ENCODE results near the gene SMARCC1. TPM values are rescaled to one million over a fixed set of nuclear protein-coding genes. Genes with fewer than 3 reads are reported as not detected.

SMARCC1 gene
- total and polyA plus RNA-seq, 2 of the 4 experiments (the other 2 are of a cell fraction) = 18.6 to 39.6 TPM

- DNase-seq (no peak), ATAC-seq (ENCODE audit: low read depth) (no peak)
- in situ Hi-C loops (cut with MboI; ENCODE audit: low sequenced_read_pairs) = no loop called here
- Histone ChIP-seq H3K4me3 (ENCODE audit: insufficient read depth, low read depth, low read length) (no peak overlapping the region), H3K9me3 (ENCODE audit: control insufficient read depth, insufficient read depth, low read length) (no peaks in the 10 kb centered on the region), H2AK9ac (replicated peaks; ENCODE audit: low read depth, low read length, poor library complexity) (no peak overlapping the region), H3K27me3 (ENCODE audit: control insufficient read depth, insufficient read depth, low read length) (peaks cover 43% of the 10 kb centered on the region), H3K4me1 (ENCODE audit: control insufficient read depth, insufficient read depth, low read length) (no peaks in the 10 kb centered on the region), H4K20me1 (ENCODE audit: insufficient read depth, low read length) (no peaks in the 10 kb centered on the region), H3K9ac (ENCODE audit: low read depth, low read length) (no peak overlapping the region), H3K18ac (ENCODE audit: low read depth, low read length) (no peak overlapping the region), H4K8ac (ENCODE audit: low read depth in 2 of 2, low read length in 2 of 2) (no peak overlapping the region), H3K56ac (ENCODE audit: extremely low read depth, insufficient read depth, low read length) (no peak overlapping the region), H3K79me1 (ENCODE audit: low read depth in 1 of 2, low read length in 2 of 2) (no peaks in the 10 kb centered on the region), H4K91ac (ENCODE audit: insufficient read depth, low read depth, low read length) (no peak overlapping the region), H2AK5ac (ENCODE audit: low read depth, low read length) (no peak overlapping the region), H2BK120ac (ENCODE audit: low read depth, low read length) (no peak overlapping the region), H2BK20ac (ENCODE audit: low read depth, low read length) (no peak overlapping the region), H3K36me3 (ENCODE audit: control insufficient read depth, insufficient read depth, low read length) (no peaks in the 10 kb centered on the region), H3K4me2 (ENCODE audit: low read depth, low read length) (no peak overlapping the region), H4K5ac (ENCODE audit: low read depth, low read length) (no peak overlapping the region), H3K4ac (ENCODE audit: low read depth, low read length) (no peak overlapping the region), H2BK5ac (ENCODE audit: low read depth, low read length, poor library complexity, severe bottlenecking) (no peak overlapping the region), H3K27ac (ENCODE audit: insufficient read depth, low read length) (no peak overlapping the region), H2AFZ (replicated peaks; ENCODE audit: low read length, poor library complexity) (no peak overlapping the region), H3K14ac (replicated peaks; ENCODE audit: low read depth, low read length) (no peak overlapping the region), H3K9me1 (ENCODE audit: insufficient read depth, low read length) (no peaks in the 10 kb centered on the region), H2BK15ac (ENCODE audit: low read depth, low read length) (no peak overlapping the region), H3K23ac (ENCODE audit: low read depth, low read length) (no peak overlapping the region)
- dilution Hi-C loops (cut with HindIII; ENCODE audit: low sequenced_read_pairs, unreplicated experiment) = no loop called here
- TF ChIP-seq RCOR1 (IDR thresholded peaks at IDR 0.05; ENCODE audit: insufficient replicate concordance, low read length) (no peak), CHD1 (IDR thresholded peaks at IDR 0.05; ENCODE audit: low read depth, low read length) (no peak), MXI1 (IDR thresholded peaks at IDR 0.05; ENCODE audit: borderline replicate concordance, low read depth, low read length) (no peak), ELK1 (IDR thresholded peaks at IDR 0.05; ENCODE audit: borderline replicate concordance, low read depth, low read length) (no peak), BHLHE40 (IDR thresholded peaks at IDR 0.05; ENCODE audit: low read depth, low read length) (no peak), NFE2L2 (IDR thresholded peaks at IDR 0.05; ENCODE audit: low read depth, low read length) (no peak), MAFK (IDR thresholded peaks at IDR 0.05; ENCODE audit: low read depth, low read length) (no peak), RFX5 (IDR thresholded peaks at IDR 0.05; ENCODE audit: low read depth, low read length) (no peak), CEBPB (IDR thresholded peaks at IDR 0.05; ENCODE audit: low read depth, low read length) (no peak), CTCF (conservative IDR thresholded peaks at IDR 0.05; ENCODE audit: low read depth, low read length) (no peak), FOS (IDR thresholded peaks at IDR 0.05; ENCODE audit: low read depth, low read length) (no peak), MAZ (IDR thresholded peaks at IDR 0.05; ENCODE audit: borderline replicate concordance, low read depth, low read length) (no peak), USF2 (IDR thresholded peaks at IDR 0.05; ENCODE audit: low read depth, low read length) (no peak), RAD21 (IDR thresholded peaks at IDR 0.05; ENCODE audit: low read length) (no peak), SMC3 (IDR thresholded peaks at IDR 0.05; ENCODE audit: low read depth, low read length) (no peak), POLR2A (IDR thresholded peaks at IDR 0.05; ENCODE audit: low read depth, low read length) (no peak)
- intact Hi-C loops (cut with micrococcal nuclease) = no loop called here
- 60% methylated on average over 2 of the region's 19 CpGs; no CpG with 5 or more reads in 1 of the 2 experiments for WGBS, 2 experiments (ENCODE audit: extremely low coverage in 2 of 2, insufficient read length in 1 of 2)
- no TSS peak for BruUV-seq (replicated peaks)
- ChIA-PET CTCF (no interaction called here), POLR2A (ENCODE audit: unreplicated experiment) (no interaction called here)
These were observed 215.8 kb downstream of the SMARCC1 start for GRCh38 chr3:47565734-47566550.
